Jurkat, Clone E6-1 (cell line): ENCODE data around the gene SEC63.
"Not testable (repeated sequence)": the region's sequence is repeated elsewhere in the genome, so short reads cannot be mapped to it uniquely, and the experiment has no call there.

Experiments
- DNase-seq: peaks from one replicate; pipeline ENCODE4 v3.0.0-alpha.2; 2011; ENCODE audit warnings: low read depth, low spot score
- H3K4me3 ChIP-seq: 2 replicates; pipeline ENCODE4 v1.5.1; 2011; ENCODE audit warnings: mild to moderate bottlenecking, low read length, control low read depth, moderate library complexity

Gene SEC63

DNA sequence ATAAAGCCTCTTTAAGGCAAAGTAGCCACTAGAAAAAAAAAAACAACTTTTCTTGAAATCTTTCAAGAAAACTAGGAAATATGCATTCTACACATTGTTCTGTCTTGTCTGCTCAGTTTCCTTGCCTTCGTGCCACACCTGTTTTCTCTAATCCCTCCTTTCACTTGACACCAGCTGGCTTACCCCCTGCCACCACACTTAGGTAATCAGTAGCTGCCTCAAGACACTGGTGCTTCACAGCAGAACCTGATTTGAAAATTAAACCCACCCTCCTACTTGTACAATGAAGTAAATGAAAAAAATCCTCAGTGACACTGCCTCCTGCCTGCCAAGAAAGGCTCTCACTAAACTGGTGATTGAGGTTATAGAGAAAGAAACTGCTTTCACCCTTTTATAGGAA, 88.1 kb downstream of the SEC63 start:
- H3K4me3 ChIP-seq = no peak overlapping the region
- DNase-seq = no peak

DNA sequence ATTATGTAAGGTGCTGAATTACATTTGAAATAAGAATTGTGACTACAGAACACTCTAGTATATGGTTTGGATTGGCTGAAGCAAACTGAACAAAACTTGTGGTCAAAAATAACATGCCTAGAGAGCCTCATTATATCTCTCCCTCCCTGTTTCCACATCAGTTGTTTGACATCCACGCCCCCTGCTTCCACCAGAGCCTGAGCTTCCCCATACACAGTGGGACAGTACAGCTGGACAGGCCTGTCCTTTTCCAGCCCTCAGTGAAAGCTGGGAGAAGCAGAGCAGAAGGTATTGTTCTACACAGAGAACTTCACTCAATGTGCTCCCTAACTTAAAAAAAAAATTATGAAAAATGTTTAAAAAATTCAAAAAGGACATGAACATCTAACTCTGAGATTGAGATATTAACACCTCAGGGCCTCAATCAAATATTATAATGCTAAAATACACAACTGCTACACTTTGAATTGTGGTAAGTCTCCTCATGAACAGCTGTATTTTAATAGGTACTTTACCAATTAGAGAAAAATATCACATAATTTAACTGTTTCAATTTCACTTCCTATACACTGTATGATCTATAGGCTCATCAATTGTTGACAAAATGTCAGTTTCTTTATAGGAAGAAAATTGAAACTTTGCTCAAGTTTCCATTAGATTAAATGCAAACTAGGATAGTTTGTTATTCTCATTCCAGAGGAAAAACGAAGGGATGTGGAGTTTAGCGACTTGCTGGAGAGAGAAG, 89.0 kb downstream of the SEC63 start:
- no peak for DNase-seq

DNA sequence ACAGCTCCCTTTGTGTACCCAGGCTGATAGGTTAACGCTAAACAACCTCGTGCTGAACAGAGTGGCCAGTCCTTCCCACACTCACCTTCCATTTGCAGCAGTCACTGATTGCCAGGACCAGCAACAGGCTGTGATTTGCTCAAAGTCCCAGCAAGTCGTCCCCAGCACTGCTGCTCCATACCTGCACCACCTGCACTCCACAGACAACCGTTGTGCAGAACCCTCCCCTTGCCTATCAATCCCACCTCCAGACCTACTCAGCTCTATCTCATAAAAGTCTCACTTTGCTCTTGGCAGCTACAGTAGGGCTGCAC, 90.7 kb downstream of the SEC63 start:
- H3K4me3 ChIP-seq = no peak overlapping the region
- DNase-seq = no peak

More for the DNA sequence above, 89.0 kb downstream of the SEC63 start:
- H3K4me3 ChIP-seq = no peak overlapping the region

DNA sequence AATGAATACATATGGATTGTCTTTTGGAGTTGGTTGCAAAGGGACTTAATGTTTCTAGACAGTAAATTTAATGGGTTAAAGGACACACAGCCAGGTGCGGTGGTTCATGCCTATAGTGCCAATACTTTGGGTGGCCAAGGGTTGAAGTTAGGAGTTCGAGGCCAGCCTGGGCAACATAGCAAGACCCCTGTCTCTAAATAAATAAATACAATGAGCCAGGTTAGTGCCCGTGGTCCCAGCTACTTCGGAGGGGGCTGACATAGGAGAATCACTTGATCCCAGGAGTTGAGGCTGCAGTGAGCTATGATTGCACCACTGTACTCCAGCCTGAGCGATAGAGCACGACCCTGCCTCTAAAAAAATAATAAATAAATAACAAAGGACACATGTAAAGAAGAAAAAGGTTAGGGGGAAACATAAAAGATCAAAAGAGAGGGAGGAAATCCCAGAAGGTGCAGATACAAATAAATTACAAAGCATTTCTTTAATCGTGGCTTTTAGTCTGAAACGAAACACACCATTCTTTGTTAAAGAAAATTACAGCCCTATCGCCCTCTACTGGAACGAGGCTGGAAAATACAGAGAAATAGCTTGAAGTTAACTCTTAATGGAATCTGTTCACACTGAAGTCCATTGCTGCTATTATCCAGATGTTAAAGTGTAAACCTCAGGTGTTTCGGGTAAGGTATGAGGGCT, 91.3 kb downstream of the SEC63 start:
- peak; percentile 29 for DNase-seq
- H3K4me3 ChIP-seq = no peak overlapping the region

DNA sequence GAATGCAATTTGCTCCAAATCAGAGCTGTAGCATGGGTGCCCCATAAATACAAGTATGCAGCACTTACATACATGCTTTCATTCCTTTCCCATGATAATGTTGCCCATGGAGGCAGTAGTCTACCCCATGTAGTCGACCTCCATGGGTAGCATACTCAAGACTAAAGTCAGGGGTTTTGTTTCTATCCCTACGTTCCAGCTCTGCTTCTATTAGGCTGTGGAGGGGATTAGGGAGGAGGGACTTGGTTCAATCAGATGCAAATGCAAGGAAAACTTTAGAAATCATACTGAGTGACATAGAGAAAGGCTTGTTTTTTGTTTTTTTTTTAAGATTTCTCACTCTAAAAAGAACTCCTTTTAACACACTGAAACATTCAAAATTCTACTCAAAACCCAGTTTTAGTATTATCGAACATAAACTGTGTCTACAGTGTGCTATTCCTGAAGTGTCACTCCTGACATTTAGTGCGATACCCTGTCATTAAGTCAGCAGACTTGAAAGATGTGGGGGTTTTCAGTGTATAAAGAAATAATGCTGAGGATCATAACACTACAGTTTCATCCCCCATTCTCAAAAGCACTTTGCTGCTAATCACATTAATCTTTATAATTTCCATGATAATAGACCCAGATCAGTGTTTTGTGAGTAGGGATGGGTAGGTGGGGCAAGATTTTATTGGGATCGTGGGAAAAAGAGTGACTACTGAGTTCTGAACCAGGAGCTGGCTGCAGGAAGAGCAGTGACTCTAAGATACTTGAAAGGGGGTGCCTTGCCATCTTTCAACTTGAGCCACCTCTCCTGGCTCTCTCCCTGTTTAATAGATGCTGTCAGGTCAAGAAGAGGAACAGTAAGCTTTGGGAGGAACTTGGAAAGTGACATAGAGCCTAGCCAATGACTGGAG, 93.5 kb downstream of the SEC63 start:
- DNase-seq = no peak
- H3K4me3 ChIP-seq = no peak overlapping the region

DNA sequence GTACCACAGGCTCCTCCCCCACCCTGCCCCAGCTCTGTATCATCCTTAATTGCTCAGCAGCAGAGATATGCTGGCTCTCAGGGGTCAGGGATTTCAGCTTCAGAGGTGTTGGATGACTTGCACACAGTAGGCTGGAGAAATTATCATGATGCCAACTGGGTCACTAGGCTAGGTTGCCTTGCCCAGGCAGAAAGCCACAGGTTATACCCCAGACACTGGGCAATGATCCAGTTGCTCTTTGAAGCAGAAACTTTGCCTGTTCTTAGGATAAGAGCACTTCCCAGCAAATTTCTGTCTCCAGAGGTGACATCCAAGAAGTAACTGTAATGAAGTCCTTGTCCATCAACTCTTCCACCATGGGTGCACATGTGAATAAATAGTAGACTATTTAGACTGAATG, 95.6 kb downstream of the SEC63 start:
- no peak overlapping the region for H3K4me3 ChIP-seq
- no peak for DNase-seq

DNA sequence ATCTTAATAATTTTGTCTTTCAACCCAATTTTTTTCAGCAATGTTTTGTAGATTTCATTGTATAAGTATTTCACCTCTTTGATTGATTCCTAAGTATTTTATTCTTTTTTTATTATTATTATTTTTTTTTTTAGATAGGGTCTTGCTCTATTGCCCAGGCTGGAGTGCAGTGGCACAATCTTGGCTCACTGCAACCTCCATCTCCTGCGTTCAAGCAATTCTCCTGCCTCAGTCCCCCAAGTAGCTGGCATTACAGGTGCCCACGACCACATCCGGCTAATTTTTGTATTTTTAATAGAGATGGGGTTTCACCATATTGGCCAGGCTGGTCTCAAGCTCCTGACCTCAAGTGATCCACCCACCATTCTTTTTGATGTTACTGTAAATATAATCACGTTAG, 97.0 kb downstream of the SEC63 start:
- not testable (repeated sequence) for H3K4me3 ChIP-seq, DNase-seq

DNA sequence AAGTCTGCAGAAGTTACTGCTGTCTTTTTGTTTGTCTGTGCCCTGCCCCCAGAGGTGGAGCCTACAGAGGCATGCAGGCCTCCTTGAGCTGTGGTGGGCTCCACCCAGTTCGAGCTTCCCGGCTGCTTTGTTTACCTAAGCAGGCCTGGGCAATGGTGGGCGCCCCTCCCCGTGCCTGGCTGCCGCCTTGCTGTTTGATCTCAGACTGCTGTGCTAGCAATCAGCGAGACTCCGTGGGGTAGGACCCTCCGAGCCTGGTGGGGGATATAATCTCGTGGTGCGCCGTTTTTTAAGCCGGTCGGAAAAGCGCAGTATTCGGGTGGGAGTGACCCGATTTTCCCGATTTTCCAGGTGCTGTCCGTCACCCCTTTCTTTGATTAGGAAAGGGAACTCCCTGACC, 97.9 kb downstream of the SEC63 start:
- H3K4me3 ChIP-seq, DNase-seq: not testable (repeated sequence)

DNA sequence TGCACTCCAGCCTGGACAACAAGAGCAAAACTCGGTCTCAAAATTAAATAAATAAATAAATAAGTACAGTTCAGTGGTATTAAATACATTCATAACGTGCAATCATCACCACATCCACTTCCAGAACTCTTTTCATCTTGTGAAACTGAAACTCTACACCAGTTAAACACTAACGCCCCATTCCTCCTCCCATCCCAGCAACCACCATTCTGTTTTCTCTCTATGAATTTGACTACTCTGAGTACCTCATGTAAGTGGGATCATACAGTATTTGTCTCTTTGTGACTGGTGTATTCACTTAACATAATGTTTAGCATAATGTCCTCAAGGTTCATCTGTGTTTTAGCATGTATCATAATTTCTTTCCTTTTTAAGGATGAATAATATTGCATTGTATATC, 104.8 kb downstream of the SEC63 start:
- no peak for DNase-seq

DNA sequence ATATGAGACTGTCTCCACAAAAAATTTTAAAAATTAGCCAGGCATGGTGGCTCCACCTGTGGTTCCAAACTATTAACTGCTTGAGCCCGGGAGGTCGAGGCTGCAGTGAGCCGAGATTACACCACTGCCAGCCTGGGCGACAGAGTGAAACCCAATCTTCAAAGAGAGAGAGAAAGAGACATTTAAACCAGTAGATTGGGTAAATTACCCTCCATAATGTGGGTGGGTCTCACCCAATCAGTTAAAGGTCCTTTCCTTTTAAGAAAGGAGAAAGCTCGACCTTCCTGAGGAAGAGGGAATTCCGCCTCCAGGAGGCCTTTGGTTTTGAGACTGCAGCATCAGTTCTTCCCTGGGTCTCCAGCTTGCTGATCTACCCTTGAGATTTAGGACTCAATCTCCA, 108.7 kb downstream of the SEC63 start:
- H3K4me3 ChIP-seq = no peak overlapping the region
- no peak for DNase-seq

More for the DNA sequence above, 104.8 kb downstream of the SEC63 start:
- no peak overlapping the region for H3K4me3 ChIP-seq

DNA sequence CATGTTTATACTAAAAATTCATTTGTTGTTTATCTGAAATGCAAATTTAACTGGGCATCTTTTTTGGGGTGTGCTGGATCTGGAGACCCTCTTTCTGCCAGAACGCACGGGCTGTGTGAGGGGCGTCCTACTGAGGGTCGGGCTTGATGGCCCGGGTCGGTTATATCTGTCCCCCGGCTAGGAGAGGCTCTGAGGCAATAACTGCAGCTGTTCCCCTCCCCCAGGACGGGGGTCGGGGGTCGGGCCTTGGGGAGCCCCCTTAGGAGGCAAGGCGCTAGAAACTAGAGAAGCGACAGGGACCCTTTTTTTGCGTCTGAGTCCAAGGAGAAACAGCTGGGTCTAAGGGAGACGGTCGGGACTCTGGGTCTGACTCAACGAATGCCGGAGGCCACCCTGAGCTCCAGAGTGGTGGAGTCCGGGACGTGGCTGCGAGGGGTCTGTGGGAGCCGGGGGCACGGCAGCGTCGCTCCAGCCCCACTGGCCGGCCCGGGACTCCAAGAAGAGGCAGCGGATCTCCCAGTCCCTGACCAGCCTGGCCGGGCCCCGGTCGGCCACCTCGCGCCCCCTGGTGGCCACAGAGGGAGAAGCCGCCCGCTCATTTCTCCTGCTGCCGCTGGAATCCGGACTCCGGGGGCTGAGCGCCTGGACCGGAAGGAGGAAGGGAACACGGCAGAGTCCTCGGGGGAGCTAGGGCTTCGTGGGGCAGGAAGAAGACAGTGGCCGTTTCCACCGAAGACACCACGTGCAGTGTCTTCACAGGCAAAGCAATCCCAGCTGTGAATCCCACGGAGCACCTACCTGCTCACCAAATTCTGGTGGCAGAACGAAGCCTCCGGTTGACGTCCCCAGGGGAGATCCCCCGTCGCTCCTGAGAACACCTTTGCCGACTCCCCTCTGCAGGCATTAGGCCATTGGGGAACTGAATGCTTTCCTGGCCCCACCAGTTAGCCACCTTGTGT, 109.9 kb downstream of the SEC63 start:
- H3K4me3 ChIP-seq = peak overlapping the region; percentile 58
- DNase-seq = peak; percentile 34

DNA sequence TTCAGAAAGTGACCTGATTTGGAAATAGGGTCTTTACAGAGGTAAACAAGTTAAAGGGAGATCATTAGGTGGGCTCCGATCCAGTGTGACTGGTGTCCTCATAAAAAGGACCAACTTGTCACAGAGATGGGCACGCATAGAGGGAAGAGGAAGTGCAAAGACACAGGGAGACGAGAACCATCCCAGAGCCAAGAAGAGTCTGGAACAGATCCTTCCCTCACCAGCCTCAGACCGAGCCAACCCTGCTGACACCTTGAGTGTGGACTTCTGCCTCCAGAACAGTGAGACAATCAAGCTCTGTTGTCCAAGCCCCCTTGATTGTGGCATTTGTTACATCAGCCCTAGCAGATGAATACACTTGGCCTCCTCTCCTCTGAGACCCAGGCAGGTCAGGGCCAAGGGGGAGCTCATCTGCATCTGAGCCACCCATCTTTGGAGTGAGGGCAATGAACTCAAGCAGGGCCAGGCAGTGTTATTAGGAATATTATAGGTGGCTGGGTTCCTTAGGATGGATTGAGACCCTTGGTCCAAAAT, 111.7 kb downstream of the SEC63 start:
- no peak for DNase-seq
- H3K4me3 ChIP-seq = no peak overlapping the region

DNA sequence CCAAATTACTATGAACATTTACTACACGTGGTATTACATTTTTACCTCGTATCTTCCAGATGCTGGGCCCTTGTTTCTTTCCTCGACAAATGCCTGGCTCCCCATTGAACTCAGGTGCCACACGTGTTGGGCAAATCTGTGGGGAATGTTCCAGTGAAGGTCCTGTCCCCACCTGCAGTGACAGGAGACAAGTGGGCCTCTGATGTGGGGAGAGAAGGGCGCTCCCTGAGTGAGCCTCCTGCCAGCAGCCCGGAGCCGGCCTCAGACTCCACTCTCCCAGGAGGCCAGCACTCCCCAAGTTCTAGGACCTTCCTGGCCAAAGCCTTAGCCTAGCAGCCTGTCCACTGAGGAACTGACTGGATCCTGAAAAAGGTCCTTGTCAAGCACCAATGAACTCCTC, 112.2 kb downstream of the SEC63 start:
- DNase-seq = no peak
- H3K4me3 ChIP-seq = no peak overlapping the region

DNA sequence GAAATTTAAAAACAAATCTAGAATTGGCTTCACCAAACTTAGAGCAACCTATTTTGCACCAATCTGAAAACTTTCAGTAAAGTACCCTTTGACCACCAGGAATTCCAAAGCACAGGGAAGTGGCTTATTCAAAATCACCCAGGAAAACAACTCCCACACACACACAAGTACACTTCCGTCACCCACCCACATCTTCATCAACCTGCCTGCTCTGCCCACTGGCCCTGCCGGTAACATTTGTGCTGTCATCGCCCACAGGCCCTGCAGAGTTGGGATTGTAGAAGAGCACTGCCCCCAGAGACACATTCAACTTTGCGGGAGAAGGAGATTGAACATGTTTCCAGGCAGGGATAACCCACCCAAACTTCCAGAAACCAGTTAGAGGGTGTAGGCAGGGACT, 114.6 kb downstream of the SEC63 start:
- H3K4me3 ChIP-seq = no peak overlapping the region
- no peak for DNase-seq

DNA sequence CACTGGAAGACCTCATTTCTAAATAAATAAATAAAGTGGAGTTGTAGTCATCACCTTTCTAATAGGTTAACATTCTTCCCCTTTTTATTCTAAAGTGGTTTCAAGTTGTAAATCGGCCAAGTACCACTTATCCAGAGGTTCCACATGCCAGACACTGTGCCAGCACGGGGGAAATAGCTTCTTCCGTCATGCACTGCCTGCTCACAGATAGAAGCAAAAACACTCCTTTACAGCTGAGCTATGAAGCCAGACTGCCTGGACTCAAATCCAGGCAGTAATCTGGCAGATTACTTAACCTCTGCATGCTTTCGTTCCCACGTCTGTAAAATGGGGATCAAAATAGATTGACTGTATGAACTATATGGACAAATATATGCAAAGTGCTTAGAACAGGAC, 116.7 kb downstream of the SEC63 start:
- no peak overlapping the region for H3K4me3 ChIP-seq

DNA sequence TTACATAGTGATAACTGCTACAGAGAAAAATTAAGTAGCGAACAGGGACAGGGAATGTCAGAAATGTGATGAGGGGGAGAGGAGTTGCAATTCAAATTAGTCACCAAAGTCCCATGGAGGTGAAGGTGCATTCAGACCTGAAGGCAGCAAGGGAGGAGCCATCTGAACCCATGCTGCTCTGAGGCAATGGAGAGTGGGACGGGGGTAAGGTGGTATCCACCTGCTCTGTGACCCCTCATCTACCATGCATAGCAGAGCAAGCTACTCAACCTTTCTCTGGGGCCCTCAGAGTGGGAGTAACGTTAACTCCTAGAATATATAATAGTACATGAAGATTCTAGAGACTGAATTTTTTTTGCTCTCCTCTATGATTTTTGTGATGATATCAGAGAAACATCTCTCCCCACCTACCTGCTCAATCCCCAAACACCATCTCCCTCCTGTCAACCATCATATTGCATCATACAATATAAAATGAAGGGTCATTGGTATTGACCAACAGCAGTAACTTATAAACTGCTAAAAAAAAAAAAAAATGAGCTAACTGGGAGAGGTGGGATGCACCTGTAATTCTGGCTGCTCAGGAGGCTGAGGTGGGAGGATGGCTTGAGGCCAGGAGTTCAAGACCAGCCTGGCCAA, 117.3 kb downstream of the SEC63 start:
- H3K4me3 ChIP-seq = no peak overlapping the region
- no peak for DNase-seq

More for the DNA sequence above, 116.7 kb downstream of the SEC63 start:
- no peak for DNase-seq

DNA sequence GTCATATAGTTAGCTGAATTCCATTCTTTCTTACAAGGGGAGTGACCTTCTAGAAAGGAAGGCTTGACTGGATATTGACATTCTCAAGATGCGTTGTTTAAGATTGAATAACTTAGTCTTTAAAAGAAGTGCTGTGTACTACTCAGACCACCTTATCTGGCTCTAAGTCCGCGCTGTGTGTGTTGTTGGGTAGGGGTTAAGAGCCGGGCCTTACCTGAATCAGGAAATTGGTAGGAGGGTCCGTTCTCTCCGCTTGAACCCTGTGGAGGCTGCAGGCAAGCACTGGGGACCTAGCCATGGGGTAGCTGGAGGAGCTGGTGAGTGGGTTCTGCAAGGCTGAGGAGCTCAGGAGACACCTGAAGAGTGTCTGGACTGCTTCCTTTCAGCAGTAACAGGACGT, 124.9 kb downstream of the SEC63 start:
- DNase-seq = no peak
- no peak overlapping the region for H3K4me3 ChIP-seq
